Erythroblast (primary cell): ENCODE measurements around the gene WASF2.

ENCODE experiments used
- GATA1 ChIP-seq: IDR thresholded peaks from 2 replicates; pipeline ENCODE4 v1.6.1; 2011; ENCODE audit warnings: low read depth, mild to moderate bottlenecking, control low read depth, low read length, moderate library complexity
- POLR2A ChIP-seq: IDR thresholded peaks from 2 replicates; pipeline ENCODE4 v1.6.1; 2011; ENCODE audit warnings: mild to moderate bottlenecking, low read length

DNA sequence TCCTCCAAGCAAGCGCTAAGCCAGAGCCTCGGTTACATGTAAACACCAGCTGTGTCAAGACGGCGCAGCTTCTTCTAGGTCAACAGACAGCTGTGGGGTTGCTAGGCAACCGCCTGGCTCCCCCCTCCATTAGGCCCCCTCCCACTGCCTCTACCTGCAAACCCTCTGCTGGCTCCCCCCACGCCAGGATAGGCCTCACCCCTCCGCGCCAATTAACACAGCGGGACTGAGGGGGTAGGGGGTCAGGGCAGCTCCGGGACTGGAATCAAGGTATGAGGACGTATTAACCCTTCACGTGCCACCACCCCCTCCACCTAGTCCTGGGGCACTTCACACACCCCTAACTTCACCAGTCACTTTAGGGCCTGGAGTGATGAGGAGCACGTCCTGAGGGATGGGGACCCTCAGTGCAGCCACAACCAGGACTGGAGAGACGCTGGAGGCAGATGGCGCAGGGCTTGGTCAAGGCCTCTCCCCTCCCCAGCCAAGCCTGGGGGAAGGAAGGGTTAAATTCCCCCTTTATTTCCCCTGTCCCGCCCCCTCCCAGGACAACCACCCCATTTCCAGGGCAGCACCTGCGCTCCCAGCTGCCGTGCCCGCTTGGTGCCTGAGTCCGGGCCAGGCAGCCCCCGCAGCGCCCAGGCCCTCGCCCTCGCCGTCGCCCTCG lies 37.4 kb upstream of the WASF2 start:
- TF ChIP-seq POLR2A, result no peak
- TF ChIP-seq GATA1, result no peak
